GM18870 (cell line): ENCODE results near the gene KCNJ16.

ENCODE experiments used
- ATAC-seq: cut with Tn5 transposase; IDR thresholded peaks from one replicate; pipeline ENCODE4 v1.9.1; 2021; ENCODE audit warnings: moderate library complexity; ENCODE audit not compliant: unreplicated experiment

KCNJ16 gene

GRCh38 chr17:70124723-70125122 lies 49.7 kb downstream of the KCNJ16 start:
- ATAC-seq: no peak

DNA sequence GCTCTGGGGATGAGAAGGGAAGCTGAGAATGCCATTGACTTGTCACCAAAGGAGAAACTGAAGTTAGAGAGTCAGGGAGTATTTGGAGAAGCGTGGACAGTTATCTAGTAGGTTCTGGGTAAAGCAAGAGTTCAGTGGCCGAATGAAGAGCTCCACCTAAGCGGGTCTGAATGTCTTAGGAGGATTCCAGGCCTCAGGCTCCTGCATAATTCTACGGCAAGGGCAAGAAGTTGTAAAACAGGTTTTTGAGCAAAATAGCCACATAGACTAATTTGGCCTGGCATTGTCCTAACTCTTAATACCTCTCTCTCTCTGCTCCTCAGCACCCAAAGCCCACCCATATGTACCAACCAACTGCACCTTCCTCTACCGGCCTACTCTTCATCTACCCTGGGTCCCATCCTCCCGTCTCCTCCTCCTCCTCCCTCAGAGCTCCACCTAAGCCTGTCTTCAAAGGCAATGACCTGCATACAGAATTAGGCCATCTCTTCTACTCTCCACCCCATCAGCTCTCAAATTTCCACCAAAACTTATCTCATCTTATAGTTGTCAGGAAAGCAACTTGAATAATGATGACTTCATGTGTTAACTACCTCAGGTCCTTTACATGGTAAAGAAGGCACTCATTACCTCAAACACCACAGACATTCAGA lies 52.3 kb downstream of the KCNJ16 start:
- ATAC-seq: no peak

- ATAC-seq: no peak
Measured at GRCh38 chr17:70128727-70129238, 53.8 kb downstream of the KCNJ16 start.

DNA sequence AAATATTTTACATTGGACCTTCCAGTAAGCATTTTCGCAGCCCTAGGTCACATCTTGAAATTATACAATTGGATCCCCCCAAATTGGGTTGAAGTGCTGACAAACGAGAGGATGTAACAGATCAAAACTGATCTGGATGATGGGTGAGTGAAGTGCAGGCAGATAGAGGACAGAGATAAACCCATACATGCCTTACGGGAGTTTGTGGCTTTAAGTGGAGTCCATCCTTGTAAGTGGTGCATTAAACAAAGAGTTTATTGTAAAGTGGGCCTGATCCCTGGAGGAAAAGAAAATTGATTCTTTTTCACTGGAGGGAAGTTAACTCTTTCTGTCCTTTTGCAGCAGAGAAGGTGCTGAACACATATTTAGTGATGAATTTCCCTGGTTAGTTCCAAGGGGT lies 55.3 kb downstream of the KCNJ16 start:
- ATAC-seq: no peak

DNA sequence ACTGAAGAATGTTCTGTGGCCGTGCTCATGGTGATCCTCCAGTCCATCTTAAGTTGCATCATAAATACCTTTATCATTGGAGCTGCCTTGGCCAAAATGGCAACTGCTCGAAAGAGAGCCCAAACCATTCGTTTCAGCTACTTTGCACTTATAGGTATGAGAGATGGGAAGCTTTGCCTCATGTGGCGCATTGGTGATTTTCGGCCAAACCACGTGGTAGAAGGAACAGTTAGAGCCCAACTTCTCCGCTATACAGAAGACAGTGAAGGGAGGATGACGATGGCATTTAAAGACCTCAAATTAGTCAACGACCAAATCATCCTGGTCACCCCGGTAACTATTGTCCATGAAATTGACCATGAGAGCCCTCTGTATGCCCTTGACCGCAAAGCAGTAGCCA lies 57.5 kb downstream of the KCNJ16 start:
- no peak for ATAC-seq

DNA sequence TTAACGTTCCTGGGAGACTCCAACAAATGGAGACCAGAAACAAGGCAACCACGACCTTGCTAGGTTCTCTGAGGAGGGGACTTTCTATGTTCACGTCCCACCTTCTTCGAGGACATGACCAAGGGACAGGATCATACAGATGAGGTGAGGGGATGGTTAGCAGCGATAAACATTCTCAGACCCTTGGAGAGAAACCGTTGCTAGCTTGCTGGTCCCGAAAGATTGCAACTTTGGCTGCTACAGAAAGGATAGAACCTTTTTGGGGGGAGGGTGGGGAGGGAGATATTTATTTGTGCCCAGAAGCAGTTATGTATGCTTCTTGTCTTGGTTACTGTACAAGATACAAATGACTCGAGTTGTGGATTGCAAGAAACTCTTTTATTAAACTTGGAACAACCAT lies 59.0 kb downstream of the KCNJ16 start:
- no peak for ATAC-seq

GRCh38 chr17:70134777-70135176 lies 59.8 kb downstream of the KCNJ16 start:
- ATAC-seq: no peak

GRCh38 chr17:70136131-70136530 lies 61.1 kb downstream of the KCNJ16 start:
- no peak for ATAC-seq

- ATAC-seq: peak; percentile 100
Measured at GRCh38 chr17:70137451-70138230, 62.6 kb downstream of the KCNJ16 start.

GRCh38 chr17:70138291-70138865 lies 63.4 kb downstream of the KCNJ16 start:
- ATAC-seq: no peak

- ATAC-seq: no peak
Measured at GRCh38 chr17:70139449-70139993, 64.5 kb downstream of the KCNJ16 start.

DNA sequence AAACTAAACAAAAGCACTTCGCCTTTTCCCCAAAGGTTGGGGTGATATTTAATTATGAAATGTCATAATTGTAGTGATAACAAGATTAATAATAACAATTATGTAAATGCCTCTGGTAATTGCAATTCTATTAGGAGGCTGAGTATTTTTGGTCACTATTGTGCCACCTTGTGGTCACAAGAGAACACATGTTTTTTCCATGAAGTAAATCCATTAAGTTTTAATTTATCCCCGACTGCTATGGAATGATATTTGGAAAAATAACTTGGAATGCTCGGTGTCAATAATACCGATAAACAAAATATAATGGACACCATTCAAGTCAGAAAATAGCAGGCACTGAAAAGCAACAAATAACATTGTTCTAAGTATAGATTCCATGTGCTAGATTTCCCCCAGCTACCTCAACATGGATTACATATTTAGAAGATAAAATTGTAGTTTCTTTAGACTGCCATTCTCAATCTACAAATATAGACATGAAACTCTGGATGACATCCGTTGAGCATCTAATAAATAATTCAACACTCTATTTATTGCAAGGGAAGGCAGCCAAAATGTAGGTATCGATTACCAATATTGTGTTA lies 69.3 kb downstream of the KCNJ16 start:
- no peak for ATAC-seq

DNA sequence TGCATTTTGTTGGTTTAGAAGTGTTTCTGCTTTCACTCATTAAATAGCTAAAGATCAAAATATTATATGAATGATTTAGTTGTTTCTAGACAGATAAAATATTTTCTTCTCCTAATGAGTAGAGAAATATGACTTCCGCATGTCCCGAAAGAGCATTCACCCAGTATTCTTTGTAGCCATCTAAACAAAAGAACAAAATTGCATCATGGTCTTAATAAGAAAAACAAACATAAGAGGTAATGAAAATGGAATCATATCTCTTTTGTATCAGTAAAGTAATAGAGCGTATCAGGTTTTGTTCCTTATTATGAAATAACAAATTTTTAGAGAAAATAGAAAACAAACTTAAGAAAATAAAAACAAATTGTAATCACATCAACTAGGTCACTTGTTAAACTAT lies 78.2 kb downstream of the KCNJ16 start:
- no peak for ATAC-seq

- ATAC-seq: no peak
Measured at GRCh38 chr17:70157151-70157550, 82.1 kb downstream of the KCNJ16 start.

- no peak for ATAC-seq
Measured at GRCh38 chr17:70158180-70158579, 83.2 kb downstream of the KCNJ16 start.

DNA sequence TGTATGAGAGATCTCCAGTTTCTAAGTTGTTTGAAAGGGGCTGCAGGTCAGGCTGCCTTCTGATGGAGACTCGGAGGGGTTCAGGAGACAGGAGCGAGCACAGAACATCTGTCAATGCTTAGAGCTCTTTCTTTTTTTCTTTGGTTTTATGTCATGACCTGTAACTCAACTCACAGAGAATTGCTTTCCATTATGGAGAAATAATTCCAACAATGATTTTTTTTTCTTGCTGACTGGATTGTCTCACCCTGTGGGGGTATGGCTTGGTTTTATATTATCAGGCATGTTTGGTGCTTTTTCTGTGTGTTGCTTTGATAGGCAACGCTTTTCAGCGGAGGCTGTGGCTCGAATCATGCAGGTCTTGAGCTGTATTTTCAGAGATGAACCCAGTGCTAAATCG lies 83.6 kb downstream of the KCNJ16 start:
- ATAC-seq: no peak

DNA sequence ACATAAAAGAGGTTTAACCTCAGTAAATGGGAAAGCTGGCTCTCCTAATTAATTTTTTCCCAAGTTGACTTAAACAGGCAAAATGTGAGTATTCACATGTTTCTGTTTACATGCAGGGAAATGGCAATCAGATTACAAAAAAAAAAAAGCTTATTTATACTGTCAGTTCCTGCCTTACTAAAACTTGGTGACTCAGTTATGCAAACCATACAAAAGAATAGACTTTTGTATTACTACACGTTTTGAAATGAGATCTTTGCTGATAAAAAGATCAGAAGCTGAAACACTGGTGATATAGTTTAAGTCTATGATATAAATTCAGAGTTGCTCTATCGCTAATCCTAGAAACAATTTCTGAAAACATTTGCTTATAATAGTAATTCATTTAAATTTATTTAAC lies 85.0 kb downstream of the KCNJ16 start:
- ATAC-seq: no peak

- no peak for ATAC-seq
Measured at GRCh38 chr17:70161519-70161918, 86.5 kb downstream of the KCNJ16 start.

DNA sequence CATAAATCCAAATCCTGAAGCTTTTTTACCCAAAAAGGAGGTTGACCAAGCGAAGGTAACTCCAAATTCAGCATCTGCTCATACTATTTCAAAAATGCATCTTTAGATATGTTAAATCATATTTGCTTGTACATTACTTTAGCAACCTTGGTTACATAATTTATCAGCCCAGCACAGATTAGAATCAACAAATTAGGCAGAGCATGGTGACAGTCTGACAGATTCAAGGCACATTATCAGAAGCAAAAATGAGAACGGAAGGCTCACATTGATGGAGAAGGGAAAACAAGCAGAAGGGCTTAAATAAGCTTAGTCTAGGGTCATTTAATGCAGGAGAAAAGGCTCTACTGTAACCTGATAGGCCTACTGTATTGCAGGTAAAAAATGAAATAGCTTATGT lies 90.4 kb downstream of the KCNJ16 start:
- no peak for ATAC-seq

- ATAC-seq: no peak
Measured at GRCh38 chr17:70166615-70167014, 91.6 kb downstream of the KCNJ16 start.
